Kidney tubule cell (primary cell): Measurements from ENCODE around the gene EIF4EBP3.

Experiments
- DNase-seq: peaks from one replicate; pipeline ENCODE4 v3.0.0-alpha.2; 2018; ENCODE audit warnings: low spot score

Gene EIF4EBP3

GRCh38 chr5:140547508-140548299 is at the start of gene EIF4EBP3:
EIF4EBP3 (plus strand) TSS chr5:140547662; CDS start chr5:140547738, 76 bp downstream.
- peak; percentile 93 for DNase-seq

GRCh38 chr5:140497897-140498296 is 49.6 kb upstream of the EIF4EBP3 start:
- DNase-seq, result peak; percentile 74

GRCh38 chr5:140498591-140498990 is 48.9 kb upstream of the EIF4EBP3 start:
- DNase-seq, result no peak

GRCh38 chr5:140502834-140503233 is 44.6 kb upstream of the EIF4EBP3 start:
- no peak for DNase-seq

GRCh38 chr5:140509898-140510297 is 37.6 kb upstream of the EIF4EBP3 start:
- DNase-seq, result no peak

GRCh38 chr5:140513124-140513523 is 34.3 kb upstream of the EIF4EBP3 start:
- no peak for DNase-seq

- DNase-seq, result no peak
Measured at GRCh38 chr5:140524003-140524402, 23.5 kb upstream of the EIF4EBP3 start.

- no peak for DNase-seq
Measured at GRCh38 chr5:140540227-140540626, 7.2 kb upstream of the EIF4EBP3 start.

GRCh38 chr5:140542972-140543371 is 4.5 kb upstream of the EIF4EBP3 start:
- DNase-seq, result no peak

GRCh38 chr5:140544986-140545385 is 2.5 kb upstream of the EIF4EBP3 start:
- no peak for DNase-seq

- no peak for DNase-seq
Measured at GRCh38 chr5:140545606-140546005, 1.9 kb upstream of the EIF4EBP3 start.

- peak; percentile 51 for DNase-seq
Measured at GRCh38 chr5:140546851-140547507, 483 bp upstream of the EIF4EBP3 start.

- DNase-seq, result no peak
Measured at GRCh38 chr5:140548300-140548688, 832 bp downstream of the EIF4EBP3 start.

- no peak for DNase-seq
Measured at GRCh38 chr5:140548791-140549190, 1.3 kb downstream of the EIF4EBP3 start.

- DNase-seq, result peak; percentile 58
Measured at GRCh38 chr5:140549237-140550144, 2.0 kb downstream of the EIF4EBP3 start.

- no peak for DNase-seq
Measured at GRCh38 chr5:140550147-140551079, 3.0 kb downstream of the EIF4EBP3 start.

- DNase-seq, result no peak
Measured at GRCh38 chr5:140551872-140552271, 4.4 kb downstream of the EIF4EBP3 start.

- DNase-seq, result peak; percentile 80
Measured at GRCh38 chr5:140553657-140554056, 6.2 kb downstream of the EIF4EBP3 start.

GRCh38 chr5:140554454-140554853 is 7.0 kb downstream of the EIF4EBP3 start:
- no peak for DNase-seq

- no peak for DNase-seq
Measured at GRCh38 chr5:140555747-140556312, 8.4 kb downstream of the EIF4EBP3 start.

GRCh38 chr5:140556438-140556837 is 9.0 kb downstream of the EIF4EBP3 start:
- DNase-seq, result no peak
